GM10248 (cell line): ENCODE measurements around the gene RNF144B.

Experiments used
- CTCF ChIA-PET: fragments of 300-600 bp; sonication (Branson Sonifier 250); formaldehyde crosslinking; extraction: SDS; loops from one replicate; lab custom pipeline; 2021; ENCODE audit warnings: antibody characterized with exemption; lab: Yijun Ruan, JAX
- POLR2A ChIA-PET: fragments of 350-650 bp; sonication (Branson Sonifier 250); formaldehyde crosslinking; extraction: SDS; loops from one replicate; lab custom pipeline; 2020; ENCODE audit warnings: antibody characterized with exemption; lab: Yijun Ruan, JAX
- DNase-seq: peaks from one replicate; pipeline ENCODE4 v3.0.0; 2012; ENCODE audit errors: extremely low spot score
- TF ChIP-seq, protein P1 (sequence below): IDR thresholded peaks from 2 replicates; pipeline ENCODE4 v1.5.1; 2012; ENCODE audit warnings: mild to moderate bottlenecking, low read depth; ENCODE audit errors: extremely low read depth, missing control alignments, control extremely low read depth

The RNF144B gene

DNA sequence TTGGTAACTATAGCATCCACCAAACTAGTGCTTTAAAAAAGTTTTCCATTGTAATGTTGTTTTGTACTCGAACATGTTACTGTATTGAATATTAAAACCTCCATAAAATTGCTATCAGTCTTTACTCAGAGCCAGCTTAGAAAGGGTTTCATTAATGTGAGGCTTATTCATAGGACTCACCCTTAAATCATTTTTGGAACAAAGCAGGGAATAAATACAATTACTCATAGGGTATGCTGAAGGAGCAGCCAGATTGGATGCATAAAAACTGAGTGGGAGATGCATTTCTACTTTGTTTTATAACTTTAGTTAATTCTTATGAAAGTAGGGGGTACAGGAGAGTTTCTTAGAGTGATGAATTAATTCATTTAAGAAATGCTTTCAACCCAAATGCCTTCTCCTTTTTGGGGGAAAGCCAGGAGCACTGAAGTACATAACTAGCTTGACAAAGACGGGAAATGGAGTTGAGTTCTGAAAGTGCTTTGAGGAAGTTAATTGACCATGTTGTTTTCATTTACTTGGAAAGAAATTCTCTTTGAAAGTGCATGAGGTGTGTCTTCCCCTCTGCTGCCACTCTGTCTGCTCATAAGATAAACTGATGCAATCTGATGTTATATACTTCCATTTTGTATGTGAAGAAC, 90.3 kb downstream of the RNF144B start:
- TF ChIP-seq, protein P1, sequence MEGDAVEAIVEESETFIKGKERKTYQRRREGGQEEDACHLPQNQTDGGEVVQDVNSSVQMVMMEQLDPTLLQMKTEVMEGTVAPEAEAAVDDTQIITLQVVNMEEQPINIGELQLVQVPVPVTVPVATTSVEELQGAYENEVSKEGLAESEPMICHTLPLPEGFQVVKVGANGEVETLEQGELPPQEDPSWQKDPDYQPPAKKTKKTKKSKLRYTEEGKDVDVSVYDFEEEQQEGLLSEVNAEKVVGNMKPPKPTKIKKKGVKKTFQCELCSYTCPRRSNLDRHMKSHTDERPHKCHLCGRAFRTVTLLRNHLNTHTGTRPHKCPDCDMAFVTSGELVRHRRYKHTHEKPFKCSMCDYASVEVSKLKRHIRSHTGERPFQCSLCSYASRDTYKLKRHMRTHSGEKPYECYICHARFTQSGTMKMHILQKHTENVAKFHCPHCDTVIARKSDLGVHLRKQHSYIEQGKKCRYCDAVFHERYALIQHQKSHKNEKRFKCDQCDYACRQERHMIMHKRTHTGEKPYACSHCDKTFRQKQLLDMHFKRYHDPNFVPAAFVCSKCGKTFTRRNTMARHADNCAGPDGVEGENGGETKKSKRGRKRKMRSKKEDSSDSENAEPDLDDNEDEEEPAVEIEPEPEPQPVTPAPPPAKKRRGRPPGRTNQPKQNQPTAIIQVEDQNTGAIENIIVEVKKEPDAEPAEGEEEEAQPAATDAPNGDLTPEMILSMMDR = no peak
- POLR2A ChIA-PET = no interaction called here
- no peak for DNase-seq
- CTCF ChIA-PET = interaction anchor here (1.0 to 1.4 kb wide), 3 partner anchors 8 to 27 kb away, joined by 4 read pairs; no protein-coding TSS in a partner anchor

GRCh38 chr6:18478610-18479009, 91.5 kb downstream of the RNF144B start:
- CTCF ChIA-PET = interaction anchor here (1.3 to 1.4 kb wide), 2 partner anchors 25 to 26 kb away, joined by 4 read pairs; no protein-coding TSS in a partner anchor
- POLR2A ChIA-PET = no interaction called here

GRCh38 chr6:18481870-18482269, 94.7 kb downstream of the RNF144B start:
- TF ChIP-seq, protein P1 = no peak
- POLR2A ChIA-PET = no interaction called here
- CTCF ChIA-PET = no interaction called here
- no peak for DNase-seq

More at GRCh38 chr6:18478610-18479009, 91.5 kb downstream of the RNF144B start:
- no peak for DNase-seq
- TF ChIP-seq, protein P1 = no peak

DNA sequence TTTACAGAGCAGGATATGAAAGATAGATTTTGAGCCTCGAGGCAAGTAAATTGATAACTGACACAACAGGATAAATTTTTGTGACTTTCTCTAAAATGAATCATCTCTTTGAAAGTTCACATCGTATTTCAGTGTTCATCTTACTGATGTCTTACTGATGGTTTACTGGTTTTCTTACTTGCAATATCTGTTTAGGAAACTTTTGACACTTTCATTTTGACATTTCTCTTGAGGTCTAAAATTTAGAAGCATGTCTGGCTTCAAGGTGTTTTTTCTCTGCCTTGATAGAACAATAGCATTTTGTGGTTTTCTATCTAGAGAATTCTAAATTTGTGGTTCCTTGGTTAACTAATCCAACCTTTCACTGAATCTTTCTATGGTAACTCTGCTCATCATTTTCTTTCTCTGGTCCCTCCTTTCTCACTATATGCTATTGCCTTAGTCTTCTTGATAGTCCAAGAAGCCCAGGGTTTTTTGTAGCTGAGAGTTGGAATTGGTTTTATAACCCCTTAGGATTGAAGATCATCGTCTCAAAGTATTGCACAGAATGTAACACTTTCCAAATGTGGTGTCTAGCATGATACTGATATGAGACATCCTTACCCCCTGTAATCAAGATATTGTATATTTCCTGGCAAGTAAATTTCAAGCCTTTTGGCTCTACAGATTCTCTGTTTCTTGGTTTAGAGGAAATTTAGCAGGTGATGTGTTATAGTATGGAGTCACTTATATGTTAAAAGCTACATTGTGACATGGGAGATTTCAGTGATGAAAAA, 98.7 kb downstream of the RNF144B start:
- ChIA-PET CTCF (interaction anchor here (0.9 to 1.8 kb wide), 3 partner anchors 12 to 18 kb away, joined by 3 to 7 read pairs (median 3); no protein-coding TSS in a partner anchor), POLR2A (no interaction called here)
- TF ChIP-seq, protein P1 = no peak
- no peak for DNase-seq

- POLR2A ChIA-PET = no interaction called here
- CTCF ChIA-PET = interaction anchor here (1.0 to 1.8 kb wide), 2 partner anchors 16 to 79 kb away, joined by 3 to 7 read pairs; no protein-coding TSS in a partner anchor
- TF ChIP-seq, protein P1 = no peak
- no peak for DNase-seq
Measured at GRCh38 chr6:18488004-18488403, 100.9 kb downstream of the RNF144B start.

DNA sequence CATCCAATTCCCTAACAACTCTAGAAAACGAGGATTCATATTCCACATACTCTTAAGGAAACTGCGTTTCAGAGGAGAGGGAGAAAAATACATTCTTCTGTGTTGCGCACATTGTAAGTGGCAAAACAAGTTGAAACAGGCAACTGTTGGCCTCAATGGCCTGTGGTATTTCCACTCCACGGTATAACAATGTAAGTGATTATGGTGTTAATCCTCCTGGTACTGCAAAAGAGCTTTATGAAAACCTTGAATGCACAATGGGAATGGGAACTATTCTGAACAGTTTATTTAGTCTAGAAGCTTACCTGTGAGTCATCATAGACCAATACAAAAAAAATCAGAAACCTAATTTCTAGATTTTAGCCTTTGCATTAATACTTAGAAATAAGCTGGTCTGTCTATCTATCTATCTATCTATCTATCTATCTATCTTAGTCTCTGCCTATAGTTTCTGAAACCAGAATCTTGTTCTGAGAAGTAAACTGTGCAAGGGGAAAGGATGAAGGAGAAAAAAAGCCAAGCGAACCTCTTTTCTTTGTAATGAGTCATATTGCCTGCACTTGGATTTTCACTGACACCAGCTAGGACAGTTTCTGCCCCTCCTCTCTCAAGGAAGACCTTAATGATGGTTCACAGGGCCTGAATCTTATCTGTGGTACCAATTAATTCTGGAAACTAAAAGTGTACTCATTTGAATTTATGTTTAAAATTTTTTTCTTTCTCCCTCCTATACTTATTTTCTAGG, 101.5 kb downstream of the RNF144B start:
- CTCF ChIA-PET = interaction anchor here (1.0 to 1.4 kb wide), 2 partner anchors 24 to 503 kb away, joined by 3 read pairs; no protein-coding TSS in a partner anchor
- TF ChIP-seq, protein P1 = no peak
- no peak for DNase-seq
- POLR2A ChIA-PET = no interaction called here
